Measurements from ENCODE around the gene ECE1.
"Not testable (repeated sequence)": the region's sequence is repeated elsewhere in the genome, so short reads cannot be mapped to it uniquely, and the experiment has no call there.

The ECE1 gene

GRCh38 chr1:21246905-21247642, 43.2 kb downstream of the ECE1 start:
- no peak for DNase-seq

GRCh38 chr1:21245688-21246229, 44.5 kb downstream of the ECE1 start:
- DNase-seq, result no peak

DNA sequence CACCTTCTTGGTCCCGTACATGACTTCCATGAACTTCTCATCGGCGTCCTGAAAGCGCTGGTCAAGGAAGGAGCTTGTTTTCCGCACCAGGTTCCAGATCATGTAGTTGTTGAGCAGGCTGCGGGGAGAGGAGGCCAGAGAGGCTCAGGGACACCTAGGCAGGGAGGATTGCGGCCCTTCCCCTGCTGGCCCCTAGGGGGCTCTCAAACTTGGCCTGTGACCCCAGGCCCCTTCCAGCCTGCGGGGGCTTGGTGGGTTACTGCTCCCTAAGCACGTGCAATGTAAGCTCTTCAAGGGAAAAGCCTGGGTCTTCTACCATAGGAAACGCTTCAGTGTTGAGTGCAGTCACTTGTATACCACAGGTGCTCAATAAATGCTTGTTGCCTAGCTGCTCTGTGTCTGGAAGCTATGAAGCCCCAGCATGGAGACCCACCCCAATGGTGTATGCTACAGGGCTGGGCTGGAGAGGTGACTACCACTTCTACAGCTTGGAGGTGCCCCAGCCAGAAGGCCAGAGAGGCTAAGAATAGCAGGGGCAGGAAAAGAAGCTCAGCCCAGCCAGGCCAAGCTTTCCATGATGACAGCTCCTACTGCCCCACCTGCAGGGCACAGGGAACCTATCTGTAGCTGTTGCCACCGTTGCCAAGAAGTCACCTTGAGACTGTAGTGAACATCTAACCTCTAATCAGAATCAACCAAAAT, 45.1 kb downstream of the ECE1 start:
- no peak for DNase-seq

GRCh38 chr1:21244154-21244553, 46.1 kb downstream of the ECE1 start:
- no peak for DNase-seq

GRCh38 chr1:21242846-21243245, 47.4 kb downstream of the ECE1 start:
- no peak for DNase-seq

DNA sequence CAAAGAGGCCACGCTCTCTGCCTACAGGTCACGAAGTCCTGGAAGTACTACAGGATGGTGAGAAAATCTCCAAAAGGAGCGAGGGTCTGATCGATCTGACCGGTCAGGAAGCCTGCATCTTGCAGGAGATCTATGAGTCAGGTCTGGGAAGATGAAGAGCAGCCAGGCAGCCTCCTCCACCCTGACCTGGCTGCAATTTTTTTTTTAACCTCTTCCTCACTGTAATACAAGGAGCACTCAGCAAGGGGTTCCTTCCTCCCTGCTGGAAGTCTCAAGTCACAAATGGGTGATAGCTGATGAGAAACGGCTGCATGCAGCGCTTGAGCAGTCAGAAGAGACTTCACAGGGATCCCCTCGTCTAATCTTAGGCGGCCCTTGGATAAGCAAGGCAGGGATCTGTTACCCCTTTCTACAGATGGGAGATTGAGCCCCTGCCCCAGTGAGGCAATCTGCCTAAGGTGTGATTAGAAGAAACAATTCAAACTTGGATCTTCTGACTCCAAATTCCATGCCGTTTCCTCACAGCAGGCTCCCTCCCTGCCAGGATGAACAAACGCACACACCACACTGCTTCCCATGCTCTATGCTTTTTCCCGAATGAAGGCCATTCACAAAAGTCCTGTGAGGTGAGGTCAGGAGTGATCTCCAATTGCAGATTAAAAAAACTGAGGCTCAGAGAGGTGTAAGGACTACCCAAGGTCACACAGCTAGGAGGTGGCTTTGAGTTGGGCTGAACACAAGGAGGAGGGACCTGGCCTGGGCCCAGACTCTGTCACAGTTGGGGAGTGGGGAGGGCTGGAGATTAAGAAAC, 48.3 kb downstream of the ECE1 start:
- no peak for DNase-seq

- DNase-seq, result no peak
Observed at GRCh38 chr1:21240706-21241105, 49.6 kb downstream of the ECE1 start.

GRCh38 chr1:21239221-21239620, 51.0 kb downstream of the ECE1 start:
- no peak for DNase-seq

DNA sequence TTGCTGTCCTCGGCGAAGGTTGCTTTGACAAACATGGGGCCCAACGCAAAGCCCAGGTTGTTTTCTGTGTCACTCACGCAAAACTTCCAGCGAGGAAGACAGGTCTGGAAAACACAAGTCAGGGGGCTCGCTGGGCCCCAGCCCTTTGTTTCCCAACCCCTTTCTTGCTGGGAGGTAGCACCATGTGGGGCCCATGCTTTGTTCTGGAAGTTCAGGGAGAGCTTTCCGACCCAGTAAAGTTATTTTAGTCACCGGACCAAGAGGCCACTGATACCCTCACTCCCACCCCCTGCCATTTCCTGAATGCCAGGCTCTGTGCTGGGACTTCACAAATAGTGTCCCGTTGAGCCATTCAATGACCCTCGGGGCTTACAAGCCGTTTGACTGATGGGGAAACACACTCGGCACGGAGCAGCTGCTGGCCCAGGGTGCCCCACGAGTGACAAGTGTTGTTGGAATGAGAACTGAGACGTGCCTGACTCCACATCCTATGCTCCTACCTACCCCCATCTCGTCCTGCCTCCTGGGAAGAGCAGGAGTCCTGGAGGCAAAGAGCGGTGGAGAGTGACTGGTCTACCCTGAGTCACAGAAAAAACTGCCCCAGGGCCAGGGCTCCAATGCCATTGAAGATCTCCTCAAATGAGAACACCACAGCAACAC, 52.0 kb downstream of the ECE1 start:
- no peak for DNase-seq

DNA sequence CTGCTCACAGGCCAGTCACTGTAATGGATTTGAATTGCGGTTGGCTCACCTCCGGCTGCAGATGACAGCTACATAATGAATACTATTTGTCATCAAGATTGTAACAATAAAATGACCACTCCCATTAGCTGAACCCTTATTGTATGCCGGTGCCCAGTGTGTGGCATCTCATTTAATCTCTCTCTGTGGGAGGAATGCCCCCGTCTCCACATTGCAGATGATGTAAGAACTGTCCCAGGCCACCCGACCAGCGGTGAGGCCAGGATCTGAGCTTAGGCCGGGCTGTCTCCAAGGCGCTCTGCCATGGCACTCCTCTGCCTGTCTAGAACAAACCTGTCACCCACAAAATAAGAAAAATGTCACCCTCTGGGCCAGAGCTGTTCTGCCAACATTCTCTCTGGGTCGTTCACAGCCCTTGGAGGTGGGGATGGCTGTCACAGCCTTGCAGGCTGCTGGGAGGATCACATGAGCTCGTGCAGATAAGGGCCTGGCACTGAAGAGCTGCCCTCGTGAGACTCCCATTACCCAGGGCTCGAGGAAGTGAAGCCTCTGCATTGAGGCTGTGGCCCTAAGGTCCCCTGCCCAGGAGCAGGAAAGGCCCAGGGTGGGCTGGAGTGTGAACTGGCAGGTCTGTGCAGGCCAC, 52.7 kb downstream of the ECE1 start:
- no peak for DNase-seq

GRCh38 chr1:21236178-21236577, 54.1 kb downstream of the ECE1 start:
- DNase-seq, result no peak

- DNase-seq, result no peak
Observed at GRCh38 chr1:21234779-21235178, 55.5 kb downstream of the ECE1 start.

DNA sequence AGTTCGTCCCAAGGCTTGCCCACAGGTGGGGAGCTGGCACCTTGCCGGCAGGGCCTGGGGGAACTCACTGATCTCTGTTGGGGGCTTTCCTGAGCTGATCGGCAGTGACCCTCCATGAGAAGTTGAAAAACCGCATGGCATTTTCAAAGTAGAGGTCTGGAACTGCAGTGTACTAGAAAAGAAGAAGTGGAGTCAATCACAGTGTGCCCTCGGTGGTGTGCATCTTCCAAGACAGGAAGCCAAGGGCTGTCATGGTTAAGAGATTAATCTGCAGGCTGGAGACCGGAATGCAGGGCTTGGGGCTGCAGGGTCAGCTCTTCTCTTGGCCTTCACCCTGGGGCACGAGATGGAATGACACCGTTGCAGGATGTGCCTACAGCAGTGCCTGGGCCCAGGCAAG, 56.8 kb downstream of the ECE1 start:
- DNase-seq, result no peak

- DNase-seq, result no peak
Observed at GRCh38 chr1:21232044-21232443, 58.2 kb downstream of the ECE1 start.

- DNase-seq, result no peak
Observed at GRCh38 chr1:21229246-21230000, 60.8 kb downstream of the ECE1 start.

GRCh38 chr1:21228224-21228623, 62.0 kb downstream of the ECE1 start:
- not testable (repeated sequence) for DNase-seq

- no peak for DNase-seq
Observed at GRCh38 chr1:21225065-21225464, 65.2 kb downstream of the ECE1 start.

DNA sequence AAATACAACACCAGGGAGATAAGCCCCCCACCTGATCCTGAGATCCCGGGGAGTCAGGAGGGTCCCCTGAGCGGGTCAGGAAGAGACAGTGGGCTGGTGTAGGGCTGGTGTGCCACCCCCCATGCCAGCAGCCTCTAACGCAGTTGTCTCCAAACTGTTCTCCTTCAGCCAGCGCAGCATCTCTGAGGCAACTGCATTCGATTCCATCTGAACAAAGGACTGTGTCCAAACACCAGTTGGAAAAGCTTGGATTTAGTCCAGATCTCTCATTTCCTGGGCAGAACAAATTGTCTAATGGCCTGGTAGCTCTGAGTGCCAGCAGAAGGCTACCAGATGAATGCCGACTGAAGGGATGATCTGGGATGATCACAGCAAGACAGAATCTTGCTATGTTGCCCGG, 69.4 kb downstream of the ECE1 start:
- no peak for DNase-seq

DNA sequence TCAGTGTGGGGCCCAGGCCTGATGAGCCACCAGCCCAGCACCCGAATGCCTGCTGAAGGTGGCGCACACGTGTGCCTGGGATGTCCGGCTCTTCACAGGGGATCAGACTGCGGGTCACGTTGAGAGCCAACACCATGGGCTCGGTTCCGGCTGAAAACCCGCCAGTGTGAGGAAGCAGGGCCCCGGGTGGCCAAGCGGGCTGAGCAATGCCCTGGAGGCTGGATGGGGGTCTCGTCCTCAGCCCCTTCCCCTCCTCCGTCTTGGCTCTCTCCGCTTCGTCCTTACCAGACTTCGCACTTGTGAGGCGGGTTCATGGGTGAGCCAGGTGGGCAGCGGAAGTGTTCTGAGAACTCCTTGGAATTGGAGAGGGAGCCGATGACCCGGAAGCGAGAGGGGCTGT, 70.6 kb downstream of the ECE1 start:
- no peak for DNase-seq

- DNase-seq, result no peak
Observed at GRCh38 chr1:21217812-21218596, 72.3 kb downstream of the ECE1 start.

Measured in stimulated activated naive CD4-positive, alpha-beta T cell treated with Interleukin-2 at 50 U/mL for 16 hours (primary cell).